Activated CD4-positive, alpha-beta memory T cell treated with anti-CD3 and anti-CD28 coated beads, Interleukin-2, amount 10 ng/mL, durations not matched to agents 7 days and 5 days (primary cell): ENCODE results near the gene ARFIP2. TPM values are rescaled to one million over a fixed set of nuclear protein-coding genes. Genes with fewer than 3 reads are reported as not detected.
"Not testable (repeated sequence)": the region's sequence is repeated elsewhere in the genome, so short reads cannot be mapped to it uniquely, and the experiment has no call there.

Experiments used
- CTCF ChIA-PET: fragments of 350-600 bp; sonication (Branson Sonifier 250); formaldehyde crosslinking; loops from one replicate; lab custom pipeline; 2021; ENCODE audit warnings: antibody characterized with exemption, inconsistent platforms; lab: Charles Lee
- POLR2A ChIA-PET: fragments of 350-600 bp; sonication (Branson Sonifier 250); formaldehyde crosslinking; loops from one replicate; lab custom pipeline; 2021; ENCODE audit warnings: antibody characterized with exemption; lab: Charles Lee
- DNase-seq: peaks from one replicate; pipeline ENCODE4 v3.0.0-alpha.2; 2020
- H3K27ac Mint-ChIP-seq: one replicate; pipeline ENCODE4 v1.8.0; 2021; ENCODE audit warnings: mild to moderate bottlenecking, mixed read lengths
- H3K27me3 Mint-ChIP-seq: one replicate; pipeline ENCODE4 v1.8.0; 2021; ENCODE audit warnings: mixed read lengths
- H3K36me3 Mint-ChIP-seq: one replicate; pipeline ENCODE4 v1.8.0; 2021; ENCODE audit warnings: low read depth, mixed read lengths
- H3K4me1 Mint-ChIP-seq: one replicate; pipeline ENCODE4 v1.8.0; 2021; ENCODE audit warnings: mixed read lengths
- H3K4me3 Mint-ChIP-seq: one replicate; pipeline ENCODE4 v1.8.0; 2021; ENCODE audit warnings: mild to moderate bottlenecking, mixed read lengths
- H3K9me3 Mint-ChIP-seq: one replicate; pipeline ENCODE4 v1.8.0; 2021; ENCODE audit warnings: mixed read lengths
- total RNA-seq, 2 experiments: library from RNA; stranded (reverse); gene quantifications; one replicate each; pipeline ENCODE4 v1.2.3, GENCODE V29; 2021

Gene ARFIP2, protein sequence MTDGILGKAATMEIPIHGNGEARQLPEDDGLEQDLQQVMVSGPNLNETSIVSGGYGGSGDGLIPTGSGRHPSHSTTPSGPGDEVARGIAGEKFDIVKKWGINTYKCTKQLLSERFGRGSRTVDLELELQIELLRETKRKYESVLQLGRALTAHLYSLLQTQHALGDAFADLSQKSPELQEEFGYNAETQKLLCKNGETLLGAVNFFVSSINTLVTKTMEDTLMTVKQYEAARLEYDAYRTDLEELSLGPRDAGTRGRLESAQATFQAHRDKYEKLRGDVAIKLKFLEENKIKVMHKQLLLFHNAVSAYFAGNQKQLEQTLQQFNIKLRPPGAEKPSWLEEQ
- total RNA-seq, result 10 to 100 TPM; 38.5 to 39.2 TPM

DNA sequence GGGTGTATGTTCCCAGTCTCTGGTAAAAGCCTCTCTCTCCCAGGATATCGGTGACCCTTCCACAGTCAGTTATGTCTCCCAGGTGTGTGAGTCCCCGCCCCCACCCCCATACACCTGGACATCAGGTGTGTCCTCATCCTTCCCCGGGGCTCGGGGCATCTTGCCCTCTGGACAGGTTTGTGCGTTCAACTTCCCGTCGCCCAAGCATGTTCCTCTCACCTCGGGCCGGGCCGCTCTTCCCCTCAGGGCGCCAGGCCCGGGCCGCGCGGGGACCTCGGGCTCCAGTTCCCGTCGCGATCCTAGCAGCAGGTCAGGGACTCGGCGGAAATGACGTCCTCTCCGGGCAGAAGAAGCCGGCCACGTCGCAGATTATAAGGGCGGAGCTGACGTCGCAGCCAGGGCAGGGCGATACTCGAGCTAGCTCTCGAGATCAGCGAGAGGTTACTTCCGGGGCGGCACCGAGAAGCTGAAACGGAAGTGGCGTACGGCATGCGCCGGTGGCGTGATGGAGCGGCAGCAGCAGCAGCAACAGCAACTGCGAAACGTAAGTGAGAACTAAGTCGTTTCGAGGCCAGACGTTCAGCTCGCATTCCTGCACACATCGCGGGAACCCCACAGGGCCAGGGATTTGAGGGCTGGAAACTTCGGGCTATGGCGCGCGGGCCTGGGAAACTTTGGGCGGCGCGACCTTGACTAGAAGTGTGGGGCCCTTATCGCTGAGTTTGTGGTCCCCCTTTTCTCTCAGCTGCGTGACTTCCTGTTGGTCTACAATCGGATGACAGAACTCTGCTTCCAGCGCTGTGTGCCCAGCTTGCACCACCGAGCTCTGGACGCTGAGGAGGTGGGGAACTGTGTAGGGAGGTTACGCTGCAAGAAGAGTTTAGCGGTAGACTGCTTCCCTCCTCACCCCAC lies at the start of gene ARFIP2, which contains the start of gene TIMM10B:
Gene ARFIP2, minus strand, starts transcription at position 320 of the 912 bp plus-strand sequence. CDS start 910 bp downstream, outside the sequence.
Gene TIMM10B, plus strand, starts transcription at position 490 of the 912 bp plus-strand sequence. Its CDS starts 16 bp downstream, at position 506.
- peak; percentile 98 for DNase-seq
- H3K4me1 Mint-ChIP-seq, result peaks cover 41% of the 10 kb centered on the region
- POLR2A ChIA-PET, result interaction anchor here (0.7 to 2.9 kb wide), 39 partner anchors 8 to 266 kb away, joined by 3 to 41 read pairs (median 5); partner anchors contain the start of genes APBB1, CAVIN3, HPX and ILK
- H3K27me3 Mint-ChIP-seq, result no peaks in the 10 kb centered on the region
- H3K36me3 Mint-ChIP-seq, result peaks cover 39% of the 10 kb centered on the region
- H3K9me3 Mint-ChIP-seq, result no peaks in the 10 kb centered on the region
- peak within 1 kb of the TSS; percentile 97 for H3K4me3 Mint-ChIP-seq
- CTCF ChIA-PET, result interaction anchor here (0.7 to 3.4 kb wide), 25 partner anchors 8 to 275 kb away, joined by 3 to 51 read pairs (median 4); partner anchors contain the start of genes APBB1, MRPL17, SMPD1 and TAF10
- H3K27ac Mint-ChIP-seq, result peak within 1 kb of the TSS; percentile 97

DNA sequence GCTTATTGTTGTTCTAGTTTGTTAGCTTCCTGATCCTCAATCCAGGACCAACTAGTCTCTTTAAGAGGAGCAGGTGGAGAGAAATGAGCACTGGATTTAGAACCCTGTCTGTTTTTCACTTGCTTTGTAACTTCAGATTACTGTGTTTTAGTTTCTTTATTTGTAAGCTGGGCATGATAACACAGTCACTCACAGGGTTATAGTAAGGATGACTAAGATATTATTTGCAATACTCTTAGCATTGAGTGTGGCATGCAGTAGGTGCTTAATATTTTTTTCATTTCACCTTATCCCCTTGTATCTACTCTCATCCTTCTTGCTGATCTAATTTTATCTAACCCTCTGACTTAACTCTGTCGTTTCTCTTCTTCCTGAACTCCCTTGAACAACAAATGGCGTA lies 49.7 kb upstream of the ARFIP2 start:
- Mint-ChIP-seq H3K27me3 (no peaks in the 10 kb centered on the region), H3K36me3 (peaks cover 25% of the 10 kb centered on the region), H3K27ac (no peak overlapping the region), H3K4me3 (no peak overlapping the region), H3K4me1 (peaks cover 15% of the 10 kb centered on the region), H3K9me3 (no peaks in the 10 kb centered on the region)
- CTCF ChIA-PET, result interaction anchor here (0.7 to 5.4 kb wide), 33 partner anchors 8 to 394 kb away, joined by 3 to 57 read pairs (median 4); partner anchors contain the start of genes ARFIP2, ILK, MRPL17 and RRP8
- no peak for DNase-seq
- POLR2A ChIA-PET, result interaction anchor here (1.3 kb wide), 1 partner anchor 150 kb away, joined by 3 read pairs; no protein-coding TSS in a partner anchor

DNA sequence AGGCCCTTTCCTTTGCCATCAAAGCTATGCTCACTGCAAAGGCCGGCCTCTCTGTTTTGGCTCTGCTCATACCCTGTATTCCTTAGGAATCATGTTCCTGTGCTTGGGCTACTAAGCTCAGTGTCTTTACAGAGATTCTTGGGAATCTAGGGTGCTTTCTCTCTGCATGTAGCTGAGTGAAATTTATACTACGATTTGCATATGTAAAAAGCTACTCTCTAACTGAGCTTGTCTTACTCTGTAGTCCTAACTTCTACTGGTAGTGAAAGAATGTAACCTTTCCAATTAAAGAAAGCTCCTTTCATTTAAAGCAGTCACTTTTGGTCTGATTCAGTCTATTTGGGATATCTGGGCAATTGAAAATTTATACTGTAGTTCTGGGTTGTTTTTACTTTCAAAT lies 48.1 kb upstream of the ARFIP2 start:
- peaks cover 15% of the 10 kb centered on the region for H3K4me1 Mint-ChIP-seq
- ChIA-PET CTCF (interaction anchor here (0.7 to 5.4 kb wide), 10 partner anchors 12 to 177 kb away, joined by 3 to 57 read pairs (median 4); partner anchors contain the start of genes MRPL17 and TPP1), POLR2A (no interaction called here)
- no peaks in the 10 kb centered on the region for H3K9me3 Mint-ChIP-seq
- no peak overlapping the region for H3K27ac Mint-ChIP-seq
- no peak for DNase-seq
- no peak overlapping the region for H3K4me3 Mint-ChIP-seq
- peaks cover 27% of the 10 kb centered on the region for H3K36me3 Mint-ChIP-seq
- H3K27me3 Mint-ChIP-seq, result no peaks in the 10 kb centered on the region

DNA sequence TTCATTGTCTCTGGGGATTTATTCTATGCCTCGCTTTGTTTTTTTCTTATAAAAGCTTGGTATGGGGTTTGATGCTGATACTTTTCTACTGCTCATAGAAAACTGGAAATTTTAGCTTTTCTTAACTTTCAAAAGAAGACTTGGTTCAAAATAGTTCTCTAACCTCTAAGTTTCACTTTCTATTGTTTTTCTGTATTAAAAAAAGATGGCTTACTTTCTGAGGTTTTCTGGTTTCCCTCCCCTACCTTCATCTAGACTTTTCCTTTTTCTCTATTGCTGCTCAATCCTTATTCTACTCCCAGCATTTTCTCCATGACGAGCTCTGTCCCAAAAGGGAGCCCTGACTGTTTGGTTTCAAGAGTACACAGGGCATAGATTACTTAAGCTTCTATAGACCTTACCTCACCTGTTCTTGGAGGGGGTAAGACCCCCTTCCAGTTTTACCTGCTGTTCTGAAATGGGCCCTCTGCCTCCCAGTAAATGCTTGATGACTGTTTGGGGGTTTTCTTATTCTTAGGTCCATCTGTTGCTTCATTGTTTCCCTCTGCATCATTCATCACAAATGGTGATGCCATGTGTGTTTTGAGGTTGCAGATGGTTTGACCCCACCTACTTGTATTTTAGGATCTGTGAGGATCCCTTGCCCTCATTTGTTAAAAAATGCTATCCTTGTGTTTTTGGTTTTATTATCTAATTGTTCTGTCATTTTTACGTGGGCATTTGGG lies 45.4 kb upstream of the ARFIP2 start:
- CTCF ChIA-PET, result interaction anchor here (0.8 to 1.4 kb wide), 7 partner anchors 142 to 231 kb away, joined by 3 to 11 read pairs (median 3); partner anchors contain the start of gene MRPL17
- Mint-ChIP-seq H3K36me3 (peaks cover 33% of the 10 kb centered on the region), H3K27ac (peak overlapping the region; percentile 68), H3K27me3 (no peaks in the 10 kb centered on the region), H3K4me1 (peaks cover 16% of the 10 kb centered on the region), H3K9me3 (no peaks in the 10 kb centered on the region), H3K4me3 (peak overlapping the region; percentile 44)
- no peak for DNase-seq
- POLR2A ChIA-PET, result interaction anchor here (1.2 to 1.4 kb wide), 2 partner anchors 45 to 92 kb away, joined by 3 to 5 read pairs; partner anchors contain the start of genes ARFIP2 and TIMM10B

DNA sequence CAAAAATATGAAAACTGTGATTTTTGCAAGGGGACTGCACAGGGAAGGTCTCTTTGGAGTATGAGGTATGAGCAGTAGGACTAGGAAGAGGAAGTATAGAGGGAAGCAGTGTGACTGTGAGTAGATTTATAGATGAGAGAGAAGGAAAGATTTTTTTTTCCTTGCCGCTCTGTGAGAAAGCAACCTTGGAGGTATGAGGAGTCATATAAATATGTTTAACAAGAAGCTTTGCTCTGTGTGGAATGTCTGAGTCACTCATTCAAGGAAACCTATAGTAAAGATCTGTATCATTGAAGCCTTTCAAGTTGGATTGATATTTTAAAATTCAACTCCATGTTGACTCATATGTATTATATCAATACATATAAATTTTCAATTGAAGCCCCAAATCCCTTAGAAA lies 42.1 kb upstream of the ARFIP2 start:
- Mint-ChIP-seq H3K27ac (no peak overlapping the region), H3K9me3 (no peaks in the 10 kb centered on the region), H3K4me3 (no peak overlapping the region), H3K36me3 (peaks cover 37% of the 10 kb centered on the region), H3K27me3 (no peaks in the 10 kb centered on the region), H3K4me1 (peaks cover 16% of the 10 kb centered on the region)
- CTCF ChIA-PET, result interaction anchor here (1.4 to 2.6 kb wide), 3 partner anchors 8 to 172 kb away, joined by 3 to 10 read pairs (median 5); no protein-coding TSS in a partner anchor
- POLR2A ChIA-PET, result no interaction called here
- DNase-seq, result no peak

DNA sequence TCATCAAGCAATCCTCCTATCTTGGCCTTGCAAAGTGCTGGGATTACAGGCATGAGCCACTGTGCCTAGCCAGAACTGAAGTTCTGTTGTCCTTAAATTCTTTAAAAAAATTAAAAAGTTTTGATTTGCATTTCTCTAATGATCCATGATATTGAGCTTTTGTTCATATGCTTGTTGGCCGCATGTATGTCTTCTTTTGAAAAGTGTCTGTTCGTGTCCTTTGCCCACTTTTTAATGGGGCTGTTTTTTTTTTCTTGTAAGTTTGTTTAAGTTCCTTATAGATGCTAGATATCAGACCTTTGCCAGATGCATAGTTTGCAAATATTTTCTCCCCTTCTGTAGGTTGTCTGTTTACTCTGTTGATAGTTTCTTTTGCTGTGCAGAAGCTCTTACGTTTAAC lies 40.8 kb upstream of the ARFIP2 start:
- not testable (repeated sequence) for H3K27ac Mint-ChIP-seq, H3K27me3 Mint-ChIP-seq, DNase-seq, H3K9me3 Mint-ChIP-seq, H3K4me3 Mint-ChIP-seq
- POLR2A ChIA-PET, result interaction anchor here (0.6 kb wide), 1 partner anchor 96 kb away, joined by 3 read pairs; no protein-coding TSS in a partner anchor
- H3K4me1 Mint-ChIP-seq, result peaks cover 12% of the 10 kb centered on the region
- peaks cover 27% of the 10 kb centered on the region for H3K36me3 Mint-ChIP-seq
- CTCF ChIA-PET, result interaction anchor here (0.6 to 2.6 kb wide), 3 partner anchors 9 to 1072 kb away, joined by 3 to 10 read pairs (median 3); no protein-coding TSS in a partner anchor

DNA sequence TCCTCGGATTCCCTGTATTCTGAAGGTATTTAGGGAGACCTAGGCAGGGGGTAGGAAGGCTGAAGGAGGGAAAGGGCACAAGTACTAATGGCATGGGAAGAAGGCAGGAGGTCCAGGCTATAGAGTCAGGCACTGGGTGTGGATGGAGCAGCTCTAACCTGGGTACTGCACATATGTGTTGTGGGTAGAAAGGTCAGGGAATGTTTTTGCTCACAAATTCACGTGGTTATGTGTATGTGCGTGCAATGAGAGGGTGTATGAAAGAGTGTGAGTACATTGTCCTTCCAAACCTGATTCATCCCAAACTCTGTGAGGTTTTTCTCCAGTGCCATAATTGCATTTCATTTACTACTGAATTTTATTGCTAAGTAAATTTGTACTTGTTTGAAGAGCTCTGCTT lies 39.1 kb upstream of the ARFIP2 start:
- H3K27ac Mint-ChIP-seq, result no peak overlapping the region
- ChIA-PET POLR2A (no interaction called here), CTCF (interaction anchor here (0.7 to 1.3 kb wide), 5 partner anchors 14 to 163 kb away, joined by 3 to 4 read pairs (median 3); partner anchors contain the start of gene MRPL17)
- no peak for DNase-seq
- no peaks in the 10 kb centered on the region for H3K27me3 Mint-ChIP-seq
- no peaks in the 10 kb centered on the region for H3K9me3 Mint-ChIP-seq
- peaks cover 29% of the 10 kb centered on the region for H3K36me3 Mint-ChIP-seq
- H3K4me3 Mint-ChIP-seq, result no peak overlapping the region
- H3K4me1 Mint-ChIP-seq, result peaks cover 2% of the 10 kb centered on the region

DNA sequence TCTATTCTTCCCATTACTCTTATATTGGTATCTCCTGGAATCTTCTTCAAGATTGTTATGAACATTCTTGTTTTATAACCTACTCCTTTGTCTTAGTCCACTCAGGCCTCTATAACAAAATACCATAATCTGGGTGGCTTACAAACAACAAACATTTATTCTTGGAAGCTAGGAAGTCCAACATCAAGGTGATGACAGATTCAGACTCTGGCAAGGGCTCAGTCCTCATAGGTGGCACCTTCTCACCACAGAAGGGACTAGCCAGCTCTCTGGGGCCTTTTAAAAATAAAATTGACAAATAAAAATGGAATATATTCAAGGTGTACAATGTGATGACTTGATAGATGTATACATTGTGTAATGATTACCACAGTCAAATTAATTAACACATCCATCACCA lies 35.7 kb upstream of the ARFIP2 start:
- H3K4me1 Mint-ChIP-seq, result no peaks in the 10 kb centered on the region
- H3K27me3 Mint-ChIP-seq, result no peaks in the 10 kb centered on the region
- POLR2A ChIA-PET, result no interaction called here
- H3K36me3 Mint-ChIP-seq, result peaks cover 31% of the 10 kb centered on the region
- H3K27ac Mint-ChIP-seq, result no peak overlapping the region
- CTCF ChIA-PET, result no interaction called here
- no peak for DNase-seq
- H3K9me3 Mint-ChIP-seq, result no peaks in the 10 kb centered on the region
- no peak overlapping the region for H3K4me3 Mint-ChIP-seq

DNA sequence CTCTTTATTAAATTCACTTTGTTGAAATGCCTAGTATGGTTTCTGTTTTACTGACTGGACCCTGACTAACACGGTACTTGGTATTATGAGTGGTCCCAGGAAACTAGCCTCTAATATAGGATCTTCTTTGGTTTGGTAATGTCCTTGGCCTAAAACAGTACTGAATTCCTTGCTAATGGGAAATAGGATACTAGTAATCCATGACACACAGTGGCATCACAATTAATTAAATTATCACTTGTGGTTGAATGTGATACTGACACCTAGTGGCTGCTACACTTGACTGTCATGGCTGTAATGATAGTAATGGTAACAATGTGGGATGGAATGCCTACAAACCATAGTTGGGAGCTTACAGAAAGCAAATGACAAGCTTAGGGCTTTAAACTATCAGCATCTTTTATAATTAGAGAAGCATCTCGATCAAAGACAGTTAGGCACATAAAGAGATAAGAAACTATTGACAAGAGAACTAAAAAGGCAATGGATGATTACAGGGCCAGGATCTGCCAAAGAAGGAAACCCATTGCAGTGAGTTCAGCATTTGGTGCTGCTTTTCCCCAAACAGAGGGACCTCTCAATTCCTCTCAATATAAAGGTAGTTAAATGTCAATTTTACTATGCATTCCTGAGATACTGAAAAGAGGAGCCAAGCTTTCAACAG lies 24.6 kb upstream of the ARFIP2 start:
- POLR2A ChIA-PET, result interaction anchor here (0.8 to 1.0 kb wide), 2 partner anchors 122 to 127 kb away, joined by 3 to 6 read pairs; no protein-coding TSS in a partner anchor
- H3K4me3 Mint-ChIP-seq, result no peak overlapping the region
- DNase-seq, result no peak

DNA sequence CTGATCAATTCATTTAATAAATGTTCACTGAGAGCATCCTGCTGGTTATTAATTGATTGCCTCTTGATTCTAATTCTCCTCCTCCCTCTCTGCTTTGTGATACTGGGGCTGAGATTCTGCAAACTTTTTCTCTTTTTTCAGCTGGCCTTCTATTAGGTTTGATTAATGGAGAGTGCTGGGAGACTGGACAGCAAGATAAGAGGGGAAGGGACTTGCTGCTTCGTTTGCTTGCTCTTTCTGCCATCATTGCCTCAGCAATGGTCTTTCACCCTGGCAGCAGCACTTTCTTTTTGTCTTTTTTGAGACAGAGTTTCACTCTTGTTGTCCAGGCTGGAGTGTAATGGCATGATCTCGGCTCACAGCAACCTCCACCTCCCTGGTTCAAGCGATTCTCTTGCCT lies 23.0 kb upstream of the ARFIP2 start:
- H3K36me3 Mint-ChIP-seq, result peaks cover 14% of the 10 kb centered on the region
- H3K4me3 Mint-ChIP-seq, result no peak overlapping the region
- H3K4me1 Mint-ChIP-seq, result peaks cover 4% of the 10 kb centered on the region
- H3K27me3 Mint-ChIP-seq, result no peaks in the 10 kb centered on the region
- POLR2A ChIA-PET, result interaction anchor here (0.9 kb wide), 1 partner anchor 125 kb away, joined by 3 read pairs; no protein-coding TSS in a partner anchor
- no peaks in the 10 kb centered on the region for H3K9me3 Mint-ChIP-seq
- no peak overlapping the region for H3K27ac Mint-ChIP-seq
- CTCF ChIA-PET, result interaction anchor here (1.1 to 6.2 kb wide), 12 partner anchors 7 to 180 kb away, joined by 3 to 122 read pairs (median 6); partner anchors contain the start of genes ARFIP2, DNHD1, MRPL17 and TIMM10B
- no peak for DNase-seq

More for the DNA sequence above, 24.6 kb upstream of the ARFIP2 start:
- CTCF ChIA-PET, result interaction anchor here (0.6 to 6.2 kb wide), 19 partner anchors 9 to 178 kb away, joined by 3 to 122 read pairs (median 4); partner anchors contain the start of genes ARFIP2, DNHD1, MRPL17 and TIMM10B
- Mint-ChIP-seq H3K4me1 (peaks cover 4% of the 10 kb centered on the region), H3K27ac (no peak overlapping the region), H3K9me3 (no peaks in the 10 kb centered on the region), H3K27me3 (no peaks in the 10 kb centered on the region), H3K36me3 (peaks cover 16% of the 10 kb centered on the region)

DNA sequence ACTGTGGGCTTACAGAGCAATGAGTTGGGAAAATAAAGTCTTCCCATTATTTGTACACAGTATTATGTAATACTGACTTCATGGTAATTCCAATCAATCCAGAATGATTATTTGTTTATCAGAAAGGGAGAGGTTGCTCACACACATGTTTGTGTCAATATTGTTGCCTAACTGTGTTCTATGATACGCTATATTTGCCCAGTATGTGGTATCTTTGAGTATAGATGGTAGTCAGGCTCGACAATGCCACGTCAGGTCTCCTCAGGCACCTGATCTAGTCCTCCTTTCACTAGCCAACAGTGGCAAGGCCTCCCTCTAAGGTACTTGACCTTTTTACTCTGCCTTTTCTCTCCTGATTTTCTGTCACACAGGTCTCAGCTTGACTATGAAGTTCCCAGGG lies 21.3 kb upstream of the ARFIP2 start:
- no peak overlapping the region for H3K27ac Mint-ChIP-seq
- POLR2A ChIA-PET, result interaction anchor here (0.7 to 1.1 kb wide), 2 partner anchors 14 to 21 kb away, joined by 3 read pairs; partner anchors contain the start of gene TIMM10B
- H3K4me3 Mint-ChIP-seq, result no peak overlapping the region
- CTCF ChIA-PET, result no interaction called here
- H3K4me1 Mint-ChIP-seq, result peaks cover 4% of the 10 kb centered on the region
- no peaks in the 10 kb centered on the region for H3K9me3 Mint-ChIP-seq
- peaks cover 14% of the 10 kb centered on the region for H3K36me3 Mint-ChIP-seq
- H3K27me3 Mint-ChIP-seq, result no peaks in the 10 kb centered on the region
- no peak for DNase-seq
